GM10266 (cell line): Measurements from ENCODE around the gene MAN2A1.

Experiments used
- DNase-seq: peaks from one replicate; pipeline ENCODE4 v3.0.0; 2012; ENCODE audit errors: extremely low spot score
- CTCF ChIP-seq: IDR thresholded peaks from 2 replicates; pipeline ENCODE4 v1.5.1; 2012; ENCODE audit warnings: mild to moderate bottlenecking, low read depth; ENCODE audit not compliant: control insufficient read depth, insufficient read depth; ENCODE audit errors: missing control alignments

MAN2A1 gene

GRCh38 chr5:109812698-109813097, 123.0 kb downstream of the MAN2A1 start:
- TF ChIP-seq CTCF = no peak
- no peak for DNase-seq

- no peak for DNase-seq
- TF ChIP-seq CTCF = no peak
These were observed 127.0 kb downstream of the MAN2A1 start for GRCh38 chr5:109816732-109817131.

- DNase-seq = no peak
- no peak for TF ChIP-seq CTCF
These were observed 130.2 kb downstream of the MAN2A1 start for GRCh38 chr5:109819878-109820277.

- TF ChIP-seq CTCF = no peak
- no peak for DNase-seq
These were observed 133.9 kb downstream of the MAN2A1 start for GRCh38 chr5:109823597-109823996.

GRCh38 chr5:109825450-109825849, 135.7 kb downstream of the MAN2A1 start:
- no peak for TF ChIP-seq CTCF
- DNase-seq = no peak

GRCh38 chr5:109826426-109826825, 136.7 kb downstream of the MAN2A1 start:
- DNase-seq = no peak
- no peak for TF ChIP-seq CTCF

- DNase-seq = no peak
- no peak for TF ChIP-seq CTCF
These were observed 139.6 kb downstream of the MAN2A1 start for GRCh38 chr5:109829331-109829730.
